ENCODE results near the gene ICA1. TPM values are rescaled to one million over a fixed set of nuclear protein-coding genes. Genes with fewer than 3 reads are reported as not detected.
"Not testable (repeated sequence)": the region's sequence is repeated elsewhere in the genome, so short reads cannot be mapped to it uniquely, and the experiment has no call there.

ICA1 gene
- total and polyA plus RNA-seq, 8 donors, result 34.8 to 74.4 (median 50.4) TPM

GRCh38 chr7:8303904-8304528 lies 42.0 kb upstream of the ICA1 start:
- no peak for TF ChIP-seq CTCF (IDR thresholded peaks at IDR 0.05)
- no peaks in the 10 kb centered on the region for H3K9me3 ChIP-seq
- no peak for FAIRE-seq
- no peaks in the 10 kb centered on the region for H3K4me1 ChIP-seq
- no peak overlapping the region for H3K4me3 ChIP-seq
- no peak for DNase-seq
- ATAC-seq, result no peak
- no peaks in the 10 kb centered on the region for H3K36me3 ChIP-seq
- intact Hi-C loops (cut with DNase I), result no loop called here
- H3K27ac ChIP-seq, result no peak overlapping the region
- H3K27me3 ChIP-seq, result no peaks in the 10 kb centered on the region
- 93 to 94% methylated on average over 11 to 16 of the region's 16 CpGs for WGBS, 2 donors

- WGBS, 2 donors, result 90 to 93% methylated on average over 7 of the region's 7 CpGs
- H3K27ac ChIP-seq; H3K4me1 ChIP-seq; DNase-seq; FAIRE-seq; H3K4me3 ChIP-seq; ATAC-seq; H3K27me3 ChIP-seq; H3K9me3 ChIP-seq; H3K36me3 ChIP-seq; intact Hi-C loops (cut with DNase I): not testable (repeated sequence)
Measured at GRCh38 chr7:8297023-8297422, 35.1 kb upstream of the ICA1 start.

GRCh38 chr7:8296362-8296659 lies 34.3 kb upstream of the ICA1 start:
- Histone ChIP-seq H3K27me3 (no peaks in the 10 kb centered on the region), H3K4me1 (peaks cover 1 to 8% (median 8%) of the 10 kb centered on the region in 3 donors), H3K4me3 (no peak overlapping the region), H3K27ac (no peak overlapping the region), H3K36me3 (no peaks in the 10 kb centered on the region), H3K9me3 (no peaks in the 10 kb centered on the region)
- ATAC-seq (no peak), FAIRE-seq (no peak), DNase-seq (no peak)
- WGBS, 2 donors, result 90 to 93% methylated on average over 1 of the region's 1 CpG
- intact Hi-C loops (cut with DNase I), result no loop called here
- no peak for TF ChIP-seq CTCF (IDR thresholded peaks at IDR 0.05)

- WGBS, 2 donors, result 20 to 24% methylated on average over 6 of the region's 6 CpGs
- peak; percentile 96 to 99 (median 98) for ATAC-seq
- Histone ChIP-seq H3K36me3 (no peaks in the 10 kb centered on the region), H3K4me1 (peaks cover 4 to 12% (median 8%) of the 10 kb centered on the region in 3 donors), H3K27me3 (no peaks in the 10 kb centered on the region), H3K27ac (no peak overlapping the region), H3K4me3 (no peak overlapping the region), H3K9me3 (no peaks in the 10 kb centered on the region)
- DNase-seq, result peak in 3 of 6 donors; percentile 33 to 62 (median 51)
- FAIRE-seq, result peak; percentile 94
- peak; percentile 58 to 70 (median 64) for TF ChIP-seq CTCF (IDR thresholded peaks at IDR 0.05)
- intact Hi-C loops (cut with DNase I), result no loop called here
Measured at GRCh38 chr7:8295638-8296361, 33.8 kb upstream of the ICA1 start.

- ATAC-seq (peak in 1 of 4 donors; percentile 17), DNase-seq (no peak), FAIRE-seq (no peak)
- no peak for TF ChIP-seq CTCF (IDR thresholded peaks at IDR 0.05)
- H3K27ac ChIP-seq, result peak overlapping the region in 2 of 4 donors; percentile 39 to 43
- no peaks in the 10 kb centered on the region for H3K27me3 ChIP-seq
- no peaks in the 10 kb centered on the region for H3K36me3 ChIP-seq
- intact Hi-C loops (cut with DNase I), result no loop called here
- peaks cover 13 to 40% (median 25%) of the 10 kb centered on the region in 3 donors for H3K4me1 ChIP-seq
- WGBS, 2 donors, result 57 to 59% methylated on average over 3 of the region's 3 CpGs
- H3K4me3 ChIP-seq, result no peak overlapping the region
- H3K9me3 ChIP-seq, result no peaks in the 10 kb centered on the region
Measured at GRCh38 chr7:8291397-8292141, 29.6 kb upstream of the ICA1 start.
